ENCODE data around the gene ATL1. TPM values are rescaled to one million over a fixed set of nuclear protein-coding genes. Genes with fewer than 3 reads are reported as not detected.

ATL1 gene
- total and polyA plus RNA-seq, 2 donors, result 15.0 to 18.6 TPM

DNA sequence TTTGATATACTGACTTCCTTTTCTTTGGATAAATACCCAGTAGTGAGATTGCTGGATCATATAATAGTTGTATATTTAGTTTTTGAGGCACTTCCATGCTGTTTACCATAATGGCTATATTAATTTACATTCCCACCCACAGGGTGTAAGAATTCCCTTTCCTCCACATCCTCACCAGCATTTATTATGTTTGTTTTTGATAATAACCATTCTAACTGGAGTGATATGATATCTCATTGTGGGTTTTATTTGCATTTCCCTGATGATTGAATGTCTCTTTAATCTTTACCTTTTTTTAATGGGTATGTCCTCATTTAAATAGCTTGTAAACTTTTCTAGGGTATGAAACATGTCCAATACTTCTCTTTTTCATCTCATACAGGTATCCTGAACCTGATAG lies 119.7 kb downstream of the ATL1 start:
- Histone ChIP-seq H3K36me3 (ENCODE audit: insufficient read depth) (no peaks in the 10 kb centered on the region), H3K4me3 (ENCODE audit: low read depth, low read length) (no peak overlapping the region), H3K27ac (ENCODE audit: low read depth) (no peak overlapping the region), H3K4me1 (ENCODE audit: insufficient read depth) (peaks cover 2% of the 10 kb centered on the region)
- no peak for DNase-seq (ENCODE audit: extremely low spot score)

Small RNAs within 50 kb of the gene (small RNA-seq; reads per million reads assigned to genes)
- not detected for gene RN7SL452P
- not detected for gene SNRPGP1

Other genes starting within 250 kb of the ATL1 start
- gene L2HGDH, start 247.9 kb upstream of the ATL1 start, total RNA-seq, result 6.7 TPM
- gene L2HGDH, start 247.9 kb upstream of the ATL1 start, polyA plus RNA-seq, result 4.3 TPM
- gene DMAC2L, start 247.8 kb upstream of the ATL1 start, total RNA-seq, result 11.4 TPM
- gene DMAC2L, start 247.8 kb upstream of the ATL1 start, polyA plus RNA-seq, result 15.7 TPM
- gene CDKL1, start 163.3 kb upstream of the ATL1 start, total RNA-seq, result 30.7 TPM
- gene CDKL1, start 163.3 kb upstream of the ATL1 start, polyA plus RNA-seq, result 13.4 TPM
- 145 TPM for gene MAP4K5, start 27.6 kb upstream of the ATL1 start, total RNA-seq
- gene MAP4K5, start 27.6 kb upstream of the ATL1 start, polyA plus RNA-seq, result 35.2 TPM
- 31.8 TPM for gene SAV1, start 108.2 kb downstream of the ATL1 start, total RNA-seq
- gene SAV1, start 108.2 kb downstream of the ATL1 start, polyA plus RNA-seq, result 25.5 TPM